Activated gamma-delta T cell treated with anti-CD3 and anti-CD28 coated beads, Interleukin-2, amount 50 U/mL, for 16 hours (primary cell): ENCODE data around the gene LRMDA.

Experiments
- DNase-seq: peaks from one replicate; pipeline ENCODE4 v3.0.0-alpha.2; 2020; ENCODE audit warnings: low read depth

LRMDA gene

GRCh38 chr10:76309070-76309469, 877.6 kb downstream of the LRMDA start:
- DNase-seq: no peak

- no peak for DNase-seq
These were observed 878.5 kb downstream of the LRMDA start for GRCh38 chr10:76309741-76310587.

GRCh38 chr10:76310588-76311080, 879.2 kb downstream of the LRMDA start:
- DNase-seq: no peak

GRCh38 chr10:76311752-76312636, 880.6 kb downstream of the LRMDA start:
- no peak for DNase-seq

GRCh38 chr10:76315240-76315639, 883.8 kb downstream of the LRMDA start:
- no peak for DNase-seq

- no peak for DNase-seq
These were observed 884.8 kb downstream of the LRMDA start for GRCh38 chr10:76316234-76316633.

- no peak for DNase-seq
These were observed 885.7 kb downstream of the LRMDA start for GRCh38 chr10:76317078-76317477.

- no peak for DNase-seq
These were observed 886.8 kb downstream of the LRMDA start for GRCh38 chr10:76318211-76318610.

- DNase-seq: no peak
These were observed 888.2 kb downstream of the LRMDA start for GRCh38 chr10:76319661-76320060.

- DNase-seq: no peak
These were observed 892.9 kb downstream of the LRMDA start for GRCh38 chr10:76324283-76324682.

- DNase-seq: no peak
These were observed 896.0 kb downstream of the LRMDA start for GRCh38 chr10:76327441-76327840.

- no peak for DNase-seq
These were observed 896.9 kb downstream of the LRMDA start for GRCh38 chr10:76328348-76328747.

GRCh38 chr10:76329891-76330575, 898.6 kb downstream of the LRMDA start:
- no peak for DNase-seq

GRCh38 chr10:76331742-76332141, 900.3 kb downstream of the LRMDA start:
- no peak for DNase-seq

GRCh38 chr10:76333326-76333725, 901.9 kb downstream of the LRMDA start:
- no peak for DNase-seq

GRCh38 chr10:76333796-76334195, 902.4 kb downstream of the LRMDA start:
- no peak for DNase-seq

GRCh38 chr10:76334255-76334654, 902.8 kb downstream of the LRMDA start:
- DNase-seq: no peak

- no peak for DNase-seq
These were observed 905.0 kb downstream of the LRMDA start for GRCh38 chr10:76336213-76336963.

GRCh38 chr10:76337641-76338040, 906.2 kb downstream of the LRMDA start:
- no peak for DNase-seq

- no peak for DNase-seq
These were observed 906.8 kb downstream of the LRMDA start for GRCh38 chr10:76338187-76338586.

- no peak for DNase-seq
These were observed 910.3 kb downstream of the LRMDA start for GRCh38 chr10:76341740-76342139.

- no peak for DNase-seq
These were observed 911.6 kb downstream of the LRMDA start for GRCh38 chr10:76342996-76343395.
